Central memory CD4-positive, alpha-beta T cell (primary cell): Measurements from ENCODE around the gene CCDC182.

Experiments
- DNase-seq: peaks from one replicate; pipeline ENCODE4 v3.0.0; 2022

CCDC182 gene

DNA sequence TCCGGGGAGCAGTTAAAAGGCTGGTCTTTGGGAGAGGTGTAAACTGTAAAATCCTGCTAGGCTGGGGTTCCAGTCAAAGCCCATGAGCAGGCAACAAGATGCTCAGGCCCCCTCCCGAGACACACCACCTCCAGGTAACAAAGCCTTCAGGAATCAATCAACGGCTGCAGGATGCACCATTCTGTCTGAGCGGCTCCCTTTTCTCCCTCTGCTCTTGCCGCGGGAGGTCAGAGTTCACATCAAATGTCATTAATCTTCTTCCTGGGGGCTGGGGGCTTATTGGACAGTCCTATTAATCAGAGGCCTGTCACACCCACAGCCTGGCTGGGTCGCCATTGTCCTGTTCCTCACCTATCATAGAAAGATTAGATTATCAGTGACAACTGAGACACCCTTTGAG lies 11.9 kb upstream of the CCDC182 start:
- DNase-seq, result no peak

GRCh38 chr17:57755480-57756070 lies 10.5 kb upstream of the CCDC182 start:
- DNase-seq, result no peak

DNA sequence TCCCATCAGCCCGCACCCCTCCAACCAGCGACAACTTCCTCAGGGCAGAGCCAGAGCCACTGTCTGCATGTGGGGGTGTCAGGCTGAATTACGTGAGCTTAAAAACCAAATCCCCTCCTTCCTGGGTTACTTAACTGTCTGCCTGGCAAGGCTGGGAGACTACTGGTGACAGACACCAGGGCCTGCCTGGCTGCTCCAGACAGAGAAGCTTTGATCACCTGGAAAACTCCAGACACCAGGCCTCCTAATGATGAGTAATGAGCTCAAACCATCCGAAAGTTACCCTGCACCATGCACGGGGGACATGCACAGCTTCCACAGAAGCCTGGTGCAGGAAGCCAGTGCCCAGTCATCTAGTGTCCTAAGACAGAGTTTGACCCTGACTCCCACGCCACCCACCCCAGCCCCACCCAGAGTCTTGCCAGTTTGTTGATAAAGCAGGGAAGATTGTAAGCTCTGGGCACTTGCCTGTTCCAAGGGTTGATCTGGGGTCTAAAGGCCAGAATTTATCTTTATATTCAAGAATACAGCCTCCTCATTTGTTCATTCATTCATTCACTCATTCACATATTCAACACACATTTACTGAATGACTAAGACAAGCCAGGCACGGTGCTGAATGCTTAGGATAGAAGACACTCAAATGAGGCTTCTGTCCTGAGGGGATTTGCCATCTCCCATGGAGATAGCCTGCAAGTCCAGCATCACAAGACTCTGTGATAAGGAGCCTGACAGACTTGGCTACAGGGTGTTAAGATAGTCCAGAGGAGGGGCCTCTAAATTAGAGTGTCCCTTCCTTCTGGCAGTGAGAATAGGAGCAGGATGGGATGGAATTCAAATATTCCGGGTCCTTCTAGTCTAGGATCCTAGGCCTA lies 7.2 kb upstream of the CCDC182 start:
- no peak for DNase-seq

DNA sequence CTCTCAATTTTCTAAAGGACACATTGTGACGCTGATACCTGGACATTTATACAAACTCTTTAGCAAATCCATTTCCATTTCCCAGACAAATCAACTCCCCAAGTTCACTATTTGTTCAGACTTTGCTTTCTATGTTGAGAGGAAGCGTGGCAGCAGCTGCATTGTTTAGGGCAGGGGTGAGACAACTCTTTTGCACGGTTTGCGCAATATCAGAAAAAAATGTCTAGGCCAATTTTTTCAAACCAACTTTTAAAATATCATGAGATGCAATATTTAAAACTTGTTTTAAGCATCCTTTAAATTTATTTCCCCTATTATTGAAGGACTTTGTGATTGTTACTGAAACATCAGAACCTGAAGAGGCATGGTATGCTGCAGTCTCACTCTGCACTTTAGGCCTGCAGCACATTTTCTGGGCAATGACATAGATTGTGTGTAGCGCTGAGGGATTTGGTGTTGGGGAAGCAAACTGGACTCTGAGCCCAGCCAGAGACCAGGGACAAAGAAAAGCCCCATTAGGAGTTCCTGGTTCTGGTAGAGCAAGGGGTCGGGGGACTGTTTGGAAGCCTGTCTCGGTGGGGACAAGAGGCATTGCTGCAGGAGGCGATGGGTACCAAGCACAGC lies 6.4 kb upstream of the CCDC182 start:
- no peak for DNase-seq

DNA sequence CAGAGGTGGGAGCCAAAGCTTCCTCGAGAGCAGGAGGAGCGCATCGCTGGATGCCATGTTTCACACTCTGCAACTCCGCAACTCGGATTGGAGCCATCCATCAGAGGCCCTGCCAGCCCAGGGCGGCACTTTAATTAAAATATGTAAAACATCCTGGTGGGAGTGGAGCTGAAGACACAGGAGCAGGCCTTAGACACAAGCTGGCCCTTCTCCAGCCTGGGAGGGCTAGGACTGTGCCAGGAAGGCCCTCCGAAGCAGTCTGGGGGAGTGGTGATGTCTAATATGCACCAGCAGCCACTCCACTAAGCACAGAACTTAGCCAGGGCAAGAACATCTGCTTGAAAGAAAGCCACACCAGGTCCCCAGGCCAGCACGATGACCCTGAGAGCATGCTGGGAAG lies 5.8 kb upstream of the CCDC182 start:
- DNase-seq, result no peak

GRCh38 chr17:57750109-57750871 lies 5.2 kb upstream of the CCDC182 start:
- DNase-seq, result no peak

GRCh38 chr17:57749701-57750100 lies 4.6 kb upstream of the CCDC182 start:
- DNase-seq, result no peak

GRCh38 chr17:57747221-57748017 lies 2.3 kb upstream of the CCDC182 start:
- DNase-seq, result peak; percentile 38

- no peak for DNase-seq
These were observed 1.1 kb upstream of the CCDC182 start for GRCh38 chr17:57746221-57746620.

GRCh38 chr17:57744195-57745170 lies 616 bp downstream of the CCDC182 start:
- DNase-seq, result no peak

DNA sequence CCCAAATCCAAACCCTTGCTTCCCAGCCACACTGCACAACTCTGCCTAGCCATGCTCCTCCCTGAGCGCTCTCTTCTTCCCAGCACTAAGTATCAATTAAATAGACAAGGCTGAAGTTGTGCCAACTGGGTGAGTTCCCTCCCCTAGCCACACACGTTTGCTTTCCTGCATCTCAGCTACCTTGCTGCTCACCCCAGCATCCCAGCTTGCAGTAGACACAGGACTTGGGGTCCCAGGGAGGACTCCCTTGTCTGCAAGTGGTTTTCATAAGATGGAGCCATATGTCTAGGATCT lies 4.9 kb downstream of the CCDC182 start:
- DNase-seq, result no peak

DNA sequence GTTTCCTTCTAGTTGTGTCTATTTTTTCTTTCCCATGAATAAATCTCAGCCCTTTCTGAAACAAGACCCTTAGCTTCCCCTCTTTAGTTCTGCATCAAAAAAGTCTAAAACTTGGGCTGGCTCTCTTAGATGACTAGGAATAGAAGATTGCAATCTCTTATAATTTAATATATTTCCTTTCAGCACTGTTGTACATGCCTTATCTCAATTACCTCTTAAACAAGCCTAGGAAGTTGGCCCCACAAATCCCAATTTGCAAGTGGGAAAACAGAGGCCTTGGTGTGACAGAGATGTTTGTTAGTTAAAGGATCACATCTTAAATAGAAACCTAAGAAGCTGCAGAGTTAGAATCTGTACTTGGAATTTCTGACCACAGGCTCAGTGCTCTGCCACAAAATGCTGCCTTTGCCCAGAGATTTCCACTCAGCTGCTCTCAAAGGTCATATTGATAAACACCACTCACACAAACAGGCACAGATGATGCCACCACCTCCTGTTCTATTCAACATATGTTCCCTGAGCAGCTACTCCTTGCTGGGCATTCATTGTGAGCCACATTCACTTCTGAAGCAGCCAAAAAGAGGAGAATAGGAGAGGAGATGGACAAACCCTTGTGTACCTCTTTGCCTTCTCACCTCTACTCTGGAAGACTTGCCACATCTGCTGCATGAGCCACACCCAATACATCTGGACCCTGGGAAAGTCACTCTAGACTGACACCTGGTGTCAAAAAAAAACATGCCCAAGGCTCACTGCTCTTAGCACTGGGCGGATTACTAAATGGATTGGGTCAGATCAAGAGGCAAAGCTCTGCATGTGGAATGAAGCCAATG lies 5.5 kb downstream of the CCDC182 start:
- no peak for DNase-seq

DNA sequence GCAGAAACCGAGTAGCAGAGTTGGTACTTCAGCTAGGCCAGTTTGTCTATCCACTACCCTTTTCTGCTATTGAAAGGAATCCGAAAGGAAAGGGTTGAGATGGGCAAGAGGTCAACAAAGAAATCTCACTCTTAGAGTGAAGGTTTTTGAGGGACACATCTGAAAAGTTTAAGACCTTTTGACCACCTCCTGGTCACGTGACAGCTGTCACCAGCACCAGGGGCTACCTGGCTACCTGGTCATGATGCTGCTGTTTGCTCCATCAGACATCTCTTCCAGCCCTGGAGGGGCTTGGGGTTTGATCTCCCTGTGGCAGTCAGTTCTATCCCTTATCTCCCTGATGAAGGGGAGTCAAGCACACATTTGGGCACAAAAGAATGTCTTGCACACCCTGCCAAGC lies 7.6 kb downstream of the CCDC182 start:
- no peak for DNase-seq

DNA sequence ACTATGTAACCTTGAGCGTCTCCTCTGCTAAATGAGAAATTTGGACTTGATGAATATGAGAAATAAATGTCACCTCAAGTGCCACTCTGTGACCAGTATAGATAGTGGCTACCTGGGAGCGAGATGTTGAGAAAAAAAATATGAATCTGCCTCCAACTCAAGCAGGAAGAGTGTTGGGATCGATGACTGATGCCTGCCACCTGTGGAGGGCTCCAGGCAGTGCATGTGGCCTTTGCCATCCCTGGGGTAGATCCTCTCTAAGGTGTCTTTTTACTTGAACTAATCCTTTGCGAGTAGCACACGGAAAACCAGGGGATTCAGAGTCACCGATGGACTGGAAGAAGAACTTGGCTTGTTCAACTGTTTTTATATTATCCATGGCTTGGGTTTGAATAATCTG lies 9.4 kb downstream of the CCDC182 start:
- no peak for DNase-seq

- DNase-seq, result no peak
These were observed 9.9 kb downstream of the CCDC182 start for GRCh38 chr17:57735230-57735629.

GRCh38 chr17:57733085-57733484 lies 12.0 kb downstream of the CCDC182 start:
- no peak for DNase-seq

DNA sequence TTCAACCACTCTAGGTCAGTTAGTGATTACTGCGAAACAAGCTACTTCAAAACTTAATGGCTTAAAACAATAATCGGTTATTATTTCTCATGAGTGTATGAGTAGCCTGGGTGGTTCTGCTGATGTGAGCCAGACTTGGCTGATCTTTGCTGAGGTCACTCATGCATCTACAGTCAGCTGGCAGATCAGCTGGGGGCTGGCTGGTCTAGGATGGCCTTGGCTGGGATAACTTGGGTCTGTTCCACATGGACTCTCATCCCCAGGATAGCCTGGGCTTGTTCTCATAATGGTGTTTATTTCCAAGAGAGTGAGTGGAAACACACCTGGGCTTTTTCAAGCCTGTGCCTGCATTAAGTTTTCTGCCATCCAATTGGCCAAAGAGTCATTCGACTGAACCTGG lies 13.0 kb downstream of the CCDC182 start:
- DNase-seq, result no peak

- DNase-seq, result no peak
These were observed 14.9 kb downstream of the CCDC182 start for GRCh38 chr17:57730026-57730701.

- DNase-seq, result no peak
These were observed 17.4 kb downstream of the CCDC182 start for GRCh38 chr17:57727630-57728175.

DNA sequence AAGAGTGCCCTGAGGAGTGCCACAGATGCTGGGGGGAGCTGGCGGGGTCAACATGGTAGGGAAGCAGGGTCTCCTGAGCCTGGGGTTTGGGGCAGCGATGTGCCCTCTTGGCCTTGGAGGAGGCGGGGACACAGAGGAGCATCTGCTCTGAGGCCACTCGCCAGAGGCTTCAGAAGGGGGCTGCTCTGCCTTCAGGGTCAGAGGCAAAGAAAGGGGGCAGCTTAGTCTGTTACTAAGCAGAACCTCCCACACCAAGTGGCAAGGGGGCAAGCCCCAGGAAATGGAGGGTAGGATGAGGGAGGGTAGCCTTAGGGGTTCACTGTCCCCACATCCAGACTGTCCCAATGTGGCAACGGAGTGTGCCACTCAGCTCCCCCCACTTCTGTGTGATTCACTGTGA lies 18.3 kb downstream of the CCDC182 start:
- DNase-seq, result no peak
